GM12878 (cell line): ENCODE data around the gene ENPP4. TPM values are rescaled to one million over a fixed set of nuclear protein-coding genes. Genes with fewer than 3 reads are reported as not detected.
A peak's percentile ranks its signal among the peaks of the same experiment; 100 is the strongest.

Source experiments
- ATAC-seq: fragments of 200-7000 bp; cut with Tn5 transposase; 3 replicates; pipeline ENCODE4 v1.9.1; 2020; ENCODE audit warnings: mild to moderate bottlenecking, moderate library complexity
- BruUV-seq: library from RNA; stranded (reverse); fragments of 400-500 nt; replicated peaks from 2 replicates; lab custom pipeline; 2021; lab: Mats Ljungman, UMichigan
- CTCF ChIA-PET: fragments of 300-600 bp; sonication (Branson Sonifier 250); formaldehyde crosslinking; extraction: SDS; loops from one replicate; lab custom pipeline; 2021; ENCODE audit warnings: inconsistent platforms; lab: Yijun Ruan, JAX
- POLR2A ChIA-PET: fragments of 350-600 bp; formaldehyde crosslinking; extraction: SDS; loops from one replicate; lab custom pipeline; 2021; ENCODE audit warnings: inconsistent platforms; lab: Charles Lee
- RAD21 ChIA-PET: fragments of 300-600 bp; sonication (Branson Sonifier 250); formaldehyde crosslinking; loops from one replicate; lab custom pipeline; 2023; ENCODE audit warnings: antibody characterized with exemption; ENCODE audit not compliant: unreplicated experiment; lab: Charles Lee
- SMC1A ChIA-PET: fragments of 300-600 bp; sonication (Branson Sonifier 250); formaldehyde crosslinking; loops from one replicate; lab custom pipeline; 2023; ENCODE audit not compliant: unreplicated experiment, uncharacterized antibody; lab: Charles Lee
- DNase-seq: peaks from one replicate; pipeline ENCODE4 v3.0.0-alpha.2; 2011; ENCODE audit warnings: low read depth, low spot score
- FAIRE-seq: peaks from 3 replicates; lab custom pipeline; 2011; peaks lifted over from hg19 to GRCh38; lab: Jason Lieb, UNC
- H2AFZ ChIP-seq: 2 replicates; pipeline ENCODE4 v1.6.0; 2011; ENCODE audit warnings: low read depth, low read length, control low read depth; ENCODE audit not compliant: control insufficient read depth
- H3K27ac ChIP-seq: 2 replicates; pipeline ENCODE4 v1.5.1; 2011; ENCODE audit warnings: control low read depth; ENCODE audit not compliant: control insufficient read depth, insufficient read depth
- H3K27me3 ChIP-seq, 2 experiments: replicated peaks in 1 of 2; 2 replicates each; pipeline versions ENCODE4 v1.6.0 to v1.6.1; 2011; ENCODE audit warnings: low read length in 1 of 2; ENCODE audit not compliant: control insufficient read depth in 2 of 2, insufficient read depth in 2 of 2
- H3K36me3 ChIP-seq, 2 experiments: 2 replicates each; pipeline ENCODE4 v1.5.1; 2011; ENCODE audit warnings: low read length in 1 of 2; ENCODE audit not compliant: control insufficient read depth in 2 of 2, insufficient read depth in 2 of 2
- H3K4me1 ChIP-seq: 2 replicates; pipeline ENCODE4 v1.6.1; 2011; ENCODE audit warnings: mild to moderate bottlenecking, low read length, moderate library complexity, mixed read lengths; ENCODE audit not compliant: control insufficient read depth, insufficient read depth
- H3K4me2 ChIP-seq: 2 replicates; pipeline ENCODE4 v1.6.0; 2011; ENCODE audit warnings: control low read depth; ENCODE audit not compliant: control insufficient read depth, insufficient read depth
- H3K4me3 ChIP-seq: fragments of 200-600 bp; sonication (generic); 2 replicates; pipeline ENCODE4 v1.5.1; 2016
- H3K79me2 ChIP-seq: 2 replicates; pipeline ENCODE4 v1.6.0; 2011; ENCODE audit warnings: low read length; ENCODE audit not compliant: control insufficient read depth, insufficient read depth
- H3K9ac ChIP-seq: 2 replicates; pipeline ENCODE4 v1.8.0; 2011; ENCODE audit warnings: low read length, control low read depth, mixed read lengths; ENCODE audit not compliant: control insufficient read depth, insufficient read depth
- H3K9me3 ChIP-seq: replicated peaks from 3 replicates; pipeline ENCODE4 v1.5.1; 2011; ENCODE audit warnings: mild to moderate bottlenecking, low read length; ENCODE audit not compliant: control insufficient read depth, insufficient read depth
- H4K20me1 ChIP-seq: 2 replicates; pipeline ENCODE4 v1.6.0; 2011; ENCODE audit not compliant: control insufficient read depth, insufficient read depth
- CREM ChIP-seq: IDR thresholded peaks from 2 replicates; pipeline ENCODE4 v1.6.1; 2014; ENCODE audit warnings: antibody characterized with exemption, low read depth
- DPF2 ChIP-seq: fragments of 450-650 bp; IDR thresholded peaks from 2 replicates; pipeline ENCODE4 v1.6.1; 2017; ENCODE audit warnings: mild to moderate bottlenecking
- HCFC1 ChIP-seq: fragments of 150-350 bp; IDR thresholded peaks from 2 replicates; pipeline ENCODE4 v1.6.1; 2014; ENCODE audit warnings: low read length
- HDAC2 ChIP-seq: fragments of 200-600 bp; sonication (generic); IDR thresholded peaks from 2 replicates; pipeline ENCODE4 v1.6.1; 2017
- MEF2A ChIP-seq: IDR thresholded peaks from 2 replicates; pipeline ENCODE4 v1.6.1; 2011; ENCODE audit warnings: low read depth, mild to moderate bottlenecking, low read length, moderate library complexity; ENCODE audit not compliant: insufficient read depth
- PAX5 ChIP-seq: IDR thresholded peaks from 2 replicates; pipeline ENCODE4 v1.6.1; 2011; ENCODE audit warnings: low read depth, low read length, borderline replicate concordance
- PAX8 ChIP-seq: fragments of 450-650 bp; IDR thresholded peaks from 2 replicates; pipeline ENCODE4 v1.6.1; 2017; ENCODE audit warnings: mild to moderate bottlenecking, moderate library complexity
- PRDM15 ChIP-seq: fragments of 450-650 bp; formaldehyde crosslinking; IDR thresholded peaks from 2 replicates; pipeline ENCODE4 v1.4.0; 2020; ENCODE audit warnings: mild to moderate bottlenecking, moderate library complexity
- RB1 ChIP-seq: fragments of 450-650 bp; formaldehyde crosslinking; IDR thresholded peaks from 2 replicates; pipeline ENCODE4 v1.6.1; 2017; ENCODE audit warnings: mild to moderate bottlenecking, borderline replicate concordance
- RUNX3 ChIP-seq: IDR thresholded peaks from 2 replicates; pipeline ENCODE4 v1.6.1; 2012; ENCODE audit warnings: low read length, inconsistent platforms
- TCF3 ChIP-seq: IDR thresholded peaks from 2 replicates; pipeline ENCODE4 v1.6.1; 2012; ENCODE audit warnings: low read depth, mild to moderate bottlenecking, low read length, borderline replicate concordance; ENCODE audit not compliant: insufficient read depth
- YY1 ChIP-seq: IDR thresholded peaks from 2 replicates; pipeline ENCODE4 v1.6.1; 2011; ENCODE audit warnings: low read depth, mild to moderate bottlenecking, low read length
- ZBTB11 ChIP-seq: fragments of 450-650 bp; formaldehyde crosslinking; IDR thresholded peaks from 2 replicates; pipeline ENCODE4 v1.5.0; 2022; ENCODE audit warnings: mild to moderate bottlenecking, missing genetic modification characterization
- ZBTB40 ChIP-seq: fragments of 450-650 bp; IDR thresholded peaks from 2 replicates; pipeline ENCODE4 v1.6.1; 2016; ENCODE audit warnings: mild to moderate bottlenecking, moderate library complexity, borderline replicate concordance
- ZNF24 ChIP-seq: fragments of 450-650 bp; IDR thresholded peaks from 2 replicates; pipeline ENCODE4 v1.6.1; 2017; ENCODE audit warnings: antibody characterized with exemption, mild to moderate bottlenecking
- ZSCAN29 ChIP-seq: fragments of 450-650 bp; IDR thresholded peaks from 2 replicates; pipeline ENCODE4 v1.6.1; 2017; ENCODE audit warnings: mild to moderate bottlenecking, moderate library complexity
- WGBS: methylation state at CpG from one replicate; pipeline ENCODE4 v1.1.6; 2016; ENCODE audit warnings: low lambda C conversion rate; ENCODE audit not compliant: insufficient replicate concordance, insufficient coverage; ENCODE audit errors: missing lambda C conversion rate; 5-methylcytosine and 5-hydroxymethylcytosine counted together
- in situ Hi-C: fragments of 300-500 bp; cut with MboI; formaldehyde crosslinking; loops from 9 replicates; pipeline ENCODE4 v1.14.3; 2018; ENCODE audit warnings: mixed read lengths
- intact Hi-C: fragments of 100-400 bp; cut with micrococcal nuclease; formaldehyde crosslinking; loops from one replicate; pipeline ENCODE4 v1.14.2; 2022; ENCODE audit not compliant: unreplicated experiment
- polyA plus RNA-seq, 11 experiments: library from polyadenylated mRNA; depleted of rRNA in 4 of 11; unstranded in 6 of 11; stranded (reverse) in 5 of 11; fragments of >200 nt; fragmentation: Nextera tagmentation in 4 of 11; fragmentation: Illumina TruSeq in 1 of 11; extraction: Ambion mirVana in 4 of 11; extraction: Trizol in 1 of 11; gene quantifications; 1 replicate in 1 of 11; 2 replicates in 10 of 11; pipeline versions ENCODE4 v1.2.1 to v1.2.3, GENCODE V29; 2011 to 2016; ENCODE audit warnings: inconsistent platforms in 2 of 11, missing spikeins in 2 of 11, low read depth in 1 of 11
- total RNA-seq, 4 experiments: library from RNA; depleted of rRNA in 3 of 4; stranded (reverse); fragments of >200 nt in 3 of 4; fragmentation: Illumina TruSeq in 1 of 4; extraction: Trizol in 1 of 4; gene quantifications; 2 replicates each; pipeline versions ENCODE4 v1.2.1 to v1.2.3, GENCODE V29; 2013 to 2021

ENPP4 gene
- total and polyA plus RNA-seq, 10 of the 15 experiments (the other 5 are each of a cell fraction or from before 2014, with no cell fraction given), result 3.3 to 9.7 (median 5.3) TPM

GRCh38 chr6:46134216-46134615, 4.4 kb downstream of the ENPP4 start:
- CTCF ChIA-PET, result no interaction called here
- Histone ChIP-seq H3K9me3 (no peaks in the 10 kb centered on the region), H3K4me1 (peaks cover 14% of the 10 kb centered on the region), H3K79me2 (peaks cover 14% of the 10 kb centered on the region), H3K4me2 (peak overlapping the region; percentile 30; the same call in 1 of the 2 replicates), H4K20me1 (no peaks in the 10 kb centered on the region), H3K27ac (no peak overlapping the region), H3K4me3 (no peak overlapping the region), H3K9ac (no peak overlapping the region), H2AFZ (no peak overlapping the region), H3K36me3 (no peaks in the 10 kb centered on the region), H3K27me3 (no peaks in the 10 kb centered on the region)
- no peak for ATAC-seq
- RAD21 ChIA-PET, result no interaction called here
- BruUV-seq, result no TSS peak
- FAIRE-seq, result no peak
- intact Hi-C loops, result no loop called here
- SMC1A ChIA-PET, result no interaction called here
- in situ Hi-C loops, result no loop called here
- POLR2A ChIA-PET, result no interaction called here
- no peak for DNase-seq
- 65% methylated on average over 2 of the region's 2 CpGs for WGBS
- TF ChIP-seq ZNF24, result no peak
- TF ChIP-seq RUNX3, result no peak
- no peak for TF ChIP-seq HDAC2
- TF ChIP-seq PAX8, result no peak
- TF ChIP-seq ZSCAN29, result no peak
- no peak for TF ChIP-seq ZBTB40
- TF ChIP-seq ZBTB11 (CRISPR knock-in tag), result no peak
- TF ChIP-seq DPF2, result no peak
- TF ChIP-seq CREM, result no peak
- no peak for TF ChIP-seq YY1
- no peak for TF ChIP-seq PAX5
- no peak for TF ChIP-seq PRDM15 (CRISPR knock-in tag)
- TF ChIP-seq TCF3, result no peak
- TF ChIP-seq HCFC1, result no peak
- TF ChIP-seq RB1, result no peak
- no peak for TF ChIP-seq MEF2A
